T follicular helper cell (primary cell): ENCODE measurements around the gene ANKRD27.
"Not testable (repeated sequence)": the region's sequence is repeated elsewhere in the genome, so short reads cannot be mapped to it uniquely, and the experiment has no call there.

Source experiments
- DNase-seq: peaks from one replicate; pipeline ENCODE4 v3.0.0-alpha.2; 2020; ENCODE audit warnings: low read depth

The ANKRD27 gene

GRCh38 chr19:32652331-32652730, 22.6 kb downstream of the ANKRD27 start:
- DNase-seq: not testable (repeated sequence)

- no peak for DNase-seq
Observed at GRCh38 chr19:32651729-32652140, 23.2 kb downstream of the ANKRD27 start.

- no peak for DNase-seq
Observed at GRCh38 chr19:32650671-32651070, 24.3 kb downstream of the ANKRD27 start.

DNA sequence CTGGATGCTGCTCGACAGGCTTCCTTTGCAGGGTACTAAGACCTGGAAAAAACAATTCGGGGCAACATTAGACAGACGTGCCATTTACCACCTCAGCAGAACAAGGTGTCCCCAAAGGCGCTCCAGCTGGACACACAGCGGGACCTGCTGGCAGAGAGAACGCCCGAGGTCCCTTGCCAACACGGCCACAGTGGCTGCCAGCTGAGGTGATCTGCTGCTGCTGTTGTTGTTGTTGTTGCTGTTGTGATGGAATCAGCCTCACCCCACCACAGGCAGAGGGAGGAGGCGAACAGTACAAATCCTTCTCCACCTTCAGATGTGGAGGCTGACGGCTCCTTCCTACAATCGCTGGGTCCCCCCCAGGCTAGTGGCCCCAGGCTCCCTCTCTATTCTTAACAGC, 25.2 kb downstream of the ANKRD27 start:
- no peak for DNase-seq

- no peak for DNase-seq
Observed at GRCh38 chr19:32647361-32647760, 27.6 kb downstream of the ANKRD27 start.

GRCh38 chr19:32646556-32646955, 28.4 kb downstream of the ANKRD27 start:
- DNase-seq: no peak

- peak; percentile 25 for DNase-seq
Observed at GRCh38 chr19:32642771-32643170, 32.2 kb downstream of the ANKRD27 start.

DNA sequence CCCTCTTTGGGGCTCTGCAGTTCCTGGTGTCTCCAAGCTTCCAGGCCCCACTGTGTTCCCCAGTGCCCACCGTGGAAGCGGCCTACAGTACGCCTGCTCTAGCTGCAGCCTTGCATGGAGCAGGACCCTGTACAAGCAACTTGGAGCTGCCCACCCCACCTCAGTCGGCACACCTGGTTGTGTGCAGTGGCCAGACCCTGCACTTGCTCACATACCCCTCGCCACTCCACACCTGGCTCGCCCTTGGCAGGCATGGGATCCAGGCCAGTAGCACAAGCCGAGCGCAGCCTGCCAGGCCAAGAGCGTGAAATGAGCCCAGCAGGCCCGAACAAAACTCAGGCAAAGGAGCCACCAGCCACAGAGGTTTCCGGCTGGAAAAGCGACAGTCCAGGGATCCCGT, 36.4 kb downstream of the ANKRD27 start:
- no peak for DNase-seq

GRCh38 chr19:32637480-32637879, 37.5 kb downstream of the ANKRD27 start:
- no peak for DNase-seq

DNA sequence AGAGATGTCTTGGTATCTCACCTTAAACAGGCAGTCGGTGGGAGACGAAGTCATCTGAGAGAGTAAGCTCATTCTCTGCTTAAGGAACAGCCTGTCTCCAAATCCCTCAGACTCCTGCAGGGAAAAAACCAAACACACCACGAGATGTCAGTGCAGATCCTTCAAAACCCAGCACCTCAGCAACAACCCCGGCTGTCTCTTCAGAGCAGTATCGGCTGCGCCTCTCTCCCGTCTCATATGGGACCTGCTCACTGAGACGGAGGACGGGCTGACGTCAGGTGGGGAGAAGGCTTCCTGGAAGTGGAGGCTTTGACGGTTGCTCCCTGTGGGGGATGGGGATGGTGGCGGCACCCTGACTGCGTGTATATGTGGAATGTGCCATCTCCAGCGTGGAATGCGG, 43.6 kb downstream of the ANKRD27 start:
- no peak for DNase-seq

GRCh38 chr19:32630338-32630737, 44.6 kb downstream of the ANKRD27 start:
- no peak for DNase-seq

DNA sequence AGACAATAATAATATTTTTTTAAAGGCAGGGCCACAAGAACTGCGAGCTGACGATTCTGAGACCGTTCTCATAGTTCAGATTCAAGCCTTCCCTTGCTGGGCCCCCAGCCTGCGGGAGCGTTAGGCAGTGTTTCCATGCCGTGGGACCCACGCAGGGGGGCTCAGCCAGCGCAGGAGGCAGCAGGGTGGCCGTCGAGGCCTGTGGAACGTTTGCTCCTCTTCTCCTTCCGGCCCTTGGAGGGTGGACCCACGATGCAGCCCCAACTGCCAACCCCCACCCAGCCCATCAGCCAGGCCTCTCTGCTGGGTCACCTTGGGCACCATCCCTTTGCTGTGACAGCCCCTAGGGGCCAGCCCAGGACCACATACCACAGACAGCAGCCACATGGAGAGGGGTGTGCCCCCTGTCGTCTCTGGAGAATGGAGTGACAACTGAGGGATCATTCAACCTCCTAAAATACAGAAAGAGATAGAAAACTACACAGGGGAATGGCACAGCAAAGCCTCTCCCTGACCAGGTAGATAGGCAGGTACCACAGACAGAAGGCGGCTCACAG, 47.2 kb downstream of the ANKRD27 start:
- DNase-seq: no peak

DNA sequence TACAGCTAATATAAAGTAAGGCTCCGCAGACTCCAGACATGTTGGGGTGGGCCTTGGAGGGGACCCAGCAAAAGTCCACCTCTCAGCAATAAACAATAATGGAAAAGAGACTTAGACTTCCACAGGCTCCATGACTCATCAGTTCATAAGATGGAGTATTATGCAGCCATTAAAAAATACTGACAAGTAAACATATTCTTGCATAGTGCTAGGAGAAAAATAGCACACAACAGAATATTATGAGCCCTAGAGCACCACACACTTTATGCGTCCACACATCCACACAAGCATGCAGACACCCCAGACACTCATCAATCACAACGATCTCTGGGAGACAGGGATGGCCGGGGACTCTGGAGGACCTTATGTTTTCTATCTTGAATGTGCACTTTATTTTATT, 48.0 kb downstream of the ANKRD27 start:
- no peak for DNase-seq

DNA sequence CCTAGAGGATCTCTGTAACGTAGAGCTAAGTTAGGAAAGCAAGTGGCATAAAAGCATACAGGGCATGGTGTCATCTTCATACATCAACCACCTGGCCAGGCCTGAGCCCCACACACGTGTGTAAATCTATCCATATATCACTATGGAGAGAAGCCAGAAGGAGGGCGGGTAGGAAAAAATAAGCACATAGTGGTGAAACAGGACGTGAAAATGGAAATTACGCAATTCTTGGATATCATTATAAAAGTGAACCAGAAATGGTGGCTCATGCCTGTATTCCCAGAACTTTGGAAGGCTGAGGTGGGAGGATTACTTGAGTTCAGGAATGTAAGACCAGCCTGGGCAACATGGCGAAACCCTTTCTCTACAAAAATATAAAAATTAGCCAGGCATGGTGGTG, 50.6 kb downstream of the ANKRD27 start:
- no peak for DNase-seq

DNA sequence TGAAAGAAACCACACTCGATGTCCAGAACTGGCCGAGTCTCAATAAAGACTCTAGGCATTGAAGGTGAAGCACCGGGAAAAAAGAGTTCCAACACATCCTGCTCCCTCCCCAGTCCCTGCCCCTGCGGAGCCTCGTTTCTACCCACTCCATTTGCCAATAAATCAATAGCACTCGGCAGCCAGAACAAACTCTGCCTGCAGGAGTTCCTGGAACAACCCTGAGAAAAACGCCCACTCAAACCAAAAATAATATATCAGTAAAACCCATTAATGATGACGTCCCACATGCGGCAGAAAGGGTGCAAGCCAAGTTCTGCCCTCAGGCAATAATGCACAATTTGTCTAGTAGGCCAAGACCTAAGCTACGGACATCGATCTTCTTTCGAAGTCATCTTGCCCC, 53.0 kb downstream of the ANKRD27 start:
- DNase-seq: no peak

DNA sequence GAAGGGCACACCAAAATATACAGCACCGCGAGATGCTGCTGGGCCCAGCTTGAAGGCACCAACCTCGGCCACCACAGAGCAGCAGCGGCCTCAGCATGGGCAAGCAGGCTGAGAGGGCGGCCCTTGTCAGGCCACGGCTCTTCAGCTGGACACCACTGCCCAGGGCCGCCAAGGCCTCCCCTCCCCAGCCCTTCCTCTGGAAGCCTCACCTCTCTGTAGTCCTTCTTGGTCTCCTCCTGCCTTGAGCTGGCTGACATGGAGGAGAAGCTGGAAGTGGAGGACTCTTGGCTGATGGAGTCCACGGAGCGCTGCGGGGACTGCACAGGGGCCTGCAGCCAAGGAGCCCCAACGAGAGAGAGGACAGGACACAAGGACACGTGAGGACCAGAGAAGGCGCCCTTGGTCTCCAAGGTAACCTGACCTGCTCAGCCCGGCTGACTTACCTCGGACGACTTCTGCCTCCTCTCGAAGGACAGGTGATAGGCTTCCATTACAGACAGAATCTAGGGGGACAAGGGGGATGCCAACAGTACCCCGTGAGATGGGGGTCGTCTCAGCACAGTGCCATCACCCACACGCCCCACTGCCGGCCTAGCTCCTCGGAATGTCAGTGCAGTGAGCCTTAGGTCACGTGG, 55.8 kb downstream of the ANKRD27 start:
- no peak for DNase-seq

DNA sequence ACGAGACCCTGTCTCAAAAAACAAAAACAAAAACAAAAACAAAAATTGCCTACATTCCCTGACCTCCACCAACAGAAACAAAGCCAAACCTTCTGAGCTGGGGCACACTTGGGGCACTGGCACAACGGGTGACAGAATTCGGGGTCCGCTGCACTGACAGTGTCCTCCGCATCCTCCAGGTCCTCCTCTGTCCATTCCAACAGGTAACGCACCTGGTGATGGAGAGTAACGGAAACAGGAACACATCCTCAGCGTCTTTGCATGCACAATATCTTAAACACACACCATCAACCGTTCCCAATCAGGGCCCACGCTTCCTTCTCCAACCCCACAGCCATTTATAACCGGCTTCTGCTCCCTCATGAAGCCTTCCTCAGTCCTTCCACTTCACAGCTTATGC, 59.4 kb downstream of the ANKRD27 start:
- no peak for DNase-seq

DNA sequence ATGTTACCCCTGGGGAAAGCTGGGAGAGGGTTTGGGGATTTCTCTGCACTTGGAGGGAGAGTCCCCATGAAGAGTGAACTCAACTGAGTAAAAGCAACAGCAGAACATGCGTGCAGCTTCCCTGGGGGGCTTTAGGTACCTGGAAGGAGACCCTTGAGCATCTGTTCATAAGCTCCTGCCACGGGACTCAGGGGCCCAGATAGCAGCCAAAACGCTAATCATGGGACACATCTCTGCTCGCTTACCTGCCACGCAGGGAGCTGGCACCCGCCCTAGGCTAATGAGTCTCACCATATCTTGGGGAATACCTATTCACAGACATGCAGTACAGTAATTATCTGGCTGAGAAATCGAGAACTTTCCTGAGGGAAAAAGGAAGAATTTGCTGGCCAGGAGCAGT, 60.1 kb downstream of the ANKRD27 start:
- no peak for DNase-seq

GRCh38 chr19:32613008-32613407, 62.0 kb downstream of the ANKRD27 start:
- no peak for DNase-seq

GRCh38 chr19:32611161-32611560, 63.8 kb downstream of the ANKRD27 start:
- no peak for DNase-seq

DNA sequence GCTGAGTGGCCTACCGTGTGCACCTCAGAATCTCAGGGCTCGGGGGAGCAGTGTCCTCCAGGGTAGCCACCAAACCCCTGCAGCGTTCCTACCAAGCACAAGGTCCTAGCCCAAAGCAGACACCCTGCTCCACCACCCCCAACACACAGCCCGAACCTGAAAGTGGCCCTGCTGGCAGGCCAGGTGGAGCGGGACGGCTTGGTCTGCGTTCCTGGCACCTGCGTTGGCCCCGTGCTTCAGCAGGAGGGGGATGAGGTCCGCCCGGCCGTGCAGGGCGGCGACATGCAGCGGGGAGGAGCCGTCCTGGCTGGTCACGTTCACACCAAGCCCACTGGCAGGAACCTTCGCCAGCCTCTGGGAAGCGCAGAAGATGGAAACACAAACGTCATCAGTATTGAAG, 67.5 kb downstream of the ANKRD27 start:
- DNase-seq: no peak

GRCh38 chr19:32606289-32606688, 68.7 kb downstream of the ANKRD27 start:
- DNase-seq: no peak

GRCh38 chr19:32605544-32605943, 69.4 kb downstream of the ANKRD27 start:
- DNase-seq: no peak

DNA sequence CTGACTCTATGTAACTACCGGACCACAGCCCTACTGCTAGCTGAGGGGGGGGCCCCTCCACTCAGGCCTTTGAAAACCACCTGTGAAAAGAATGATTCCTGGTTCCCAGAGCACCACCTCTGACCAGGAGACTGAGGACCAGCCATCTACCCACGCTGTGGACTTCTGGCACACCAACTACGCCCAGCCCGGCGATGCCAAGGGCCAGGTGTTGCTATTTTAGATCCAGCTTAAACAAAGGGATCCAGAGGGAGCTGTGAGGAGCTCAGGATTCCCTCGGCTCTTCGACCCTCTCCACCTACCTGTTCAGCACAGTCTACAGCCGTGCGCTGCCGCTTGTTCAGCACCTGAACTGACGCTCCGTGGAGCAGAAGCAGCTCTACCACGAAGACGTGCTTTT, 71.0 kb downstream of the ANKRD27 start:
- no peak for DNase-seq
